Cerebellar nuclear complex (tissue), 1 donor: ENCODE measurements around the gene MIA.
A peak's percentile ranks its signal among the peaks of the same experiment; 100 is the strongest.
"Not testable (repeated sequence)": the region's sequence is repeated elsewhere in the genome, so short reads cannot be mapped to it uniquely, and the experiment has no call there.

Source experiments
- DNase-seq, 2 experiments: peaks; one replicate each; lab custom pipeline; 2025; lab: John Stamatoyannopoulos, UW

The MIA gene

GRCh38 chr19:40780582-40780981 lies 5.3 kb downstream of the MIA start:
- no peak for DNase-seq

- DNase-seq = no peak
Observed at GRCh38 chr19:40781140-40781539, 5.8 kb downstream of the MIA start.

GRCh38 chr19:40783711-40784110 lies 8.4 kb downstream of the MIA start:
- DNase-seq = no peak

- DNase-seq = not testable (repeated sequence)
Observed at GRCh38 chr19:40784146-40784545, 8.8 kb downstream of the MIA start.

GRCh38 chr19:40785526-40785925 lies 10.2 kb downstream of the MIA start:
- no peak for DNase-seq

GRCh38 chr19:40786060-40787037 lies 11.0 kb downstream of the MIA start:
- DNase-seq = no peak

GRCh38 chr19:40791349-40791748 lies 16.0 kb downstream of the MIA start:
- no peak for DNase-seq

- DNase-seq = no peak
Observed at GRCh38 chr19:40791996-40792395, 16.7 kb downstream of the MIA start.

- no peak for DNase-seq
Observed at GRCh38 chr19:40797166-40797962, 22.0 kb downstream of the MIA start.

- DNase-seq = no peak
Observed at GRCh38 chr19:40797963-40798682, 22.8 kb downstream of the MIA start.

- DNase-seq = peak; percentile 99
Observed at GRCh38 chr19:40798683-40799557, 23.6 kb downstream of the MIA start, which contains the start of gene EGLN2. Gene EGLN2 (plus strand): TSS chr19:40799191. CDS start chr19:40800573, 1,382 bp downstream.

GRCh38 chr19:40799558-40800338 lies 24.4 kb downstream of the MIA start:
- no peak for DNase-seq

- no peak for DNase-seq
Observed at GRCh38 chr19:40800339-40800996, 25.1 kb downstream of the MIA start.

GRCh38 chr19:40800997-40801377 lies 25.7 kb downstream of the MIA start:
- no peak for DNase-seq

GRCh38 chr19:40801426-40802299 lies 26.3 kb downstream of the MIA start:
- no peak for DNase-seq

GRCh38 chr19:40802300-40803169 lies 27.2 kb downstream of the MIA start:
- DNase-seq = peak in 1 of 2 experiments; percentile 8

- DNase-seq = no peak
Observed at GRCh38 chr19:40803170-40803856, 28.0 kb downstream of the MIA start.
